GM19452 (cell line): Measurements from ENCODE around the gene S1PR1.

ENCODE experiments used
- ATAC-seq: cut with Tn5 transposase; IDR thresholded peaks from one replicate; pipeline ENCODE4 v1.9.1; 2021; ENCODE audit not compliant: unreplicated experiment

The S1PR1 gene

DNA sequence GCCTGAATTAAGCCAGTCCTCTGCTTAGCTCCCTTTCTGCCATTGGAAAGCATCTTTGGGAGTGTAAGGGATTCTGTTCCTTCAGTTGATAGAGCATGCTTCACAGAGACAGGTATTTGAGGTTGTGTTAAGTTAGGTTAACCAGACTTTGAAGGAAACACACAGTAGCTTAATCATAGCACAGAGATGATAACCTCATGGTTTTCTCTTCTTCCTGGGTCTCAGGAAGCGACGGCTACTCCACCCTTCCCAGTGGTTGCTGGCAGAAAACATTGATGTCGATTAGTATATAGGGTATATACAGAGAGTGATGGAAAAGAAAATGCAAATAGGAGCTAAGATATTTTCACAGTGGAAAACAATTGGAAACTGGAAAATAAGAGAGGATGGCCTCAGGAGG, 42.0 kb downstream of the S1PR1 start:
- no peak for ATAC-seq

DNA sequence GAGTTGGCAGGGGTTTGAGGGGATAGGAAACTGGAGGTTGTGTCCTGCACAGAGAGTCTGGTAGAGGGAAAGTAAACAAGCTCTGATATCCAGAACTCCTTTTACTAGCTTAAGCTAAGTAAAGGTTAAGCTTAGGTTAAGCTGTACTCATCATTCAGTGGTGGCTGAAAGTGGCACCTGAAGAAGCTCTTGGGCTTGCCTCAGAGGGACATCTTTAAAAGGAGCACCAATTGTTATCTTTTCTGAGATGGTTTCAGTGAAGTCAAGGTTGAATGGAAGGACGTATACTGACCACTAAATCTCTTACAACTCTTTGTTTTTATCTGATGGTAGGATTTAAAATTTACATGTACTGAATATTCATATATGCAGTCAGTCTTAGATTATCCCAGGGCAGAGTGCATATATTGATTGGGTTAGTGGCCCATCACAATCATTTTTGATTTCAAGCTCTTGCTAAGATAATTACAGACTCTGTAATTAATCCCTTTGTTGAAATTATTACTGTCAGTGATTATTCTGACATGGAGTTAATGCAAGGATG, 43.3 kb downstream of the S1PR1 start:
- no peak for ATAC-seq

DNA sequence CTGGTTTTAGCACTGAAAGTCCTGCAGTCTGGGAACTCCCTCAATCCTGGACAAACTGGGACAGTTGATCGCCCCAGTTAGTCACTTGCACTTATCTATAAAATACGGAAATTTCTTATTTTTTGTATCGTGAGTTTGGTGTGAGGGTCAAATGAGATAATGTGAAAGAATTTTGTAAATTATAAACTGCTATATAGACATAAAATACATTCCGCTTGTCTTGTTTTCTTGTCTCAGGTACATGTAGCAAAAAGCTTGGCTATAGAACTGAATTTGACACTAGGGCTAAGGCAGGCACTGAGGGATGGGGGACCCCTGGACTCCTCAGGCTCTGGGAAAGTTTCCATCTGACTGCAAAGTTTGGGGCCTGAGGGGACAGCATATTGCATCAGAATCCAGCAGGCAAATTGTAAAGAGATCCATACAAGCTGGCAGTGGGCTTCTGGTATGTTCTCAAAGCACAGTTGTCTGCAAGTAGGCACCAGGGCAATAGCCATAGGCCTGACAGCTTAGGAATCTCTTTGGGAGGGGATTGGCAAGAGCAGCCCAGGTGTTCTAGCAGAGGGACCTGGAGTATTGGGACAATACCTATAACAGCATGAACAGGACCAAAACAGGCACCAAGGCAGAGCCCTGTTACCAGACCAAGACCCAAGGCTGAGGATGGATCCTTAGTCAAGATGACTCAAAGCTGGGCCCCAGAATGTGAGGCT, 44.3 kb downstream of the S1PR1 start:
- no peak for ATAC-seq

DNA sequence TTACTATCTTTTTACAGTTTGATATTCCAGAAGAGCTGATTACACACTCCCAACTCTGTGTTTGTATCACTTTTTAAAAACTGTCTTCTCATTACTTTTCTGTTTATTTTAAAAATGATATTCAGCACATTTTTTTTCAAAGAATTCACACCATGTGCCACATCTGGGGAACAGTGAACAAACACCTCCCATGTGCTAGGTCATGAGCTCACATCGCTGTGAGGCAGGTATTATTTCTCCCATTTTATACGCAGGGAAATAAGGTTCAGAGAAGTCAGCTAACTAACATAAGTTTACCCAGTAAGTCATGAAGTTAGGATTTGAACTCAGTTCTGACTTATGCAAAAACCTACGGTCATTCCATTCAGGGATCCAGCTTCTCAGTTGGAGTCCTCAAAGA, 44.9 kb downstream of the S1PR1 start:
- no peak for ATAC-seq

DNA sequence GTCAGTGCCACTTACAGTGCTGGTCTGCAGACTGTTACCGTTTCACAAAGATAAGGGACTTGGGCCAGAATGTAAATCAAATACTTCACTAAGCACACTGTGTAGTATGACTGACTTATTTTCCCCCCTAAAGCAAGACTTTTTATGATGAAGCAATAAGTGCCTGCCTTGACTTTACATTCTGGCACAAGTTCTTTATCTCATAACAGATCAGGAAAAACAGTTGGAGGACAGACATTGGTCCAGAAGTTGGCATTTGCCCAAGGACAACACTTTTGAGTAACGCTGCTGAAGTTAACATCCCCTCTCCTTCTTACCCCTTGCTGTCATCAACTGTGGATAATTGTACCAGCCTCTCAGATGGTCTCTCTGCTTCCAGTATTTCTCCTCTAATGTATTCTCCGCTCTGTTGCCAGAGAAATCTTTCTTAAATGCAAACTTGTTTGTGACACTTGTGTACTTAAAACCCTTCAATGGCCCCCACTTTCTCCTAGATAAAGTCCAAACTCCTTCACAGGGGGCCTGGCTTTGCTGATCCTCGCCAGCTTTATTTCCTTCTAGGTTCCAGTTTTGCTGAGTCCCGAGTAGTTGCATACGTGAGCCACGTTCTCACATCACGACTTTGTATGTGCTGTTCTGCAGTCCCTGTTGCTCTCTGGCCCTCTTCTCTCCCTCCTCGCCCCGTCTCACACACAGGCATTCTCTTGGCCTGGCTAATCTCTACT, 45.7 kb downstream of the S1PR1 start:
- ATAC-seq = no peak

DNA sequence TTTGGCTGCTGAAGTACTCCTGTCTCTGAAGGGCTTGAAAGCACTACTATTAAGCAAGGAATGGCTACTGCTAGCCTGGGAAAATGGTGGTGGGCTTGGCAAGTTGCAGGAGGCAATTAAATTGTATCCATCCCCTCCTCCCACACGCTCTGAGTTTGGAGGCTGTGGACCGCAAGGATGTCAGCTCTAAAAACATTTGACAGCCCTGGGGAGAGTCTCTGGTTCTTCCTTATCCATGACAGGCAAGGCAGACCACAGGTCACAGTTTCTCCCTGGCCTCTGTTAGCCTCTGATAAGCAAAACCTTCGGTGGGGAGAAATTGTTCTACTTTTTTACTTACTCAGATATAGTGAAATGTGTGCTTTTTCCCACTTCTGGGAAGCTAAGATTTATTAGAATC, 46.6 kb downstream of the S1PR1 start:
- no peak for ATAC-seq

DNA sequence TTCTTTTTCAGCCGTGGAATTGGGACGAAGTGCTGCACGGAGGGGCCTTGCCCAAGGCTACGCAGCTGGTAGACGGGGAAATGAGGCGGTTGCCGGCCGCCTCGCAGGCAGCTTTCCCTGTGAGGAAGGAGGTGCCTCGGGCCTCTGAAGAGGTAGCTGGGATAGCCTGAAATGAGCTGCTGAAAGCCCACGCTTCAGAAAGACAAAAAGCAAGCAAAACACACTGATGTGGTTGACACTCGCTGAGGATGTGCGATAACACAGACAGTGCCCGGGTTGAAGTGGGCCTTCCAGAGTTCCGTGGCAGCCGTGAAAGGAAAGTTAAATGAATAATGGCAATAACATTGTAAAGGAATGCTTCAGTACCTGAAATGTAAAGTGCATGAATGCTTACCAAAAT, 47.2 kb downstream of the S1PR1 start:
- ATAC-seq = no peak

DNA sequence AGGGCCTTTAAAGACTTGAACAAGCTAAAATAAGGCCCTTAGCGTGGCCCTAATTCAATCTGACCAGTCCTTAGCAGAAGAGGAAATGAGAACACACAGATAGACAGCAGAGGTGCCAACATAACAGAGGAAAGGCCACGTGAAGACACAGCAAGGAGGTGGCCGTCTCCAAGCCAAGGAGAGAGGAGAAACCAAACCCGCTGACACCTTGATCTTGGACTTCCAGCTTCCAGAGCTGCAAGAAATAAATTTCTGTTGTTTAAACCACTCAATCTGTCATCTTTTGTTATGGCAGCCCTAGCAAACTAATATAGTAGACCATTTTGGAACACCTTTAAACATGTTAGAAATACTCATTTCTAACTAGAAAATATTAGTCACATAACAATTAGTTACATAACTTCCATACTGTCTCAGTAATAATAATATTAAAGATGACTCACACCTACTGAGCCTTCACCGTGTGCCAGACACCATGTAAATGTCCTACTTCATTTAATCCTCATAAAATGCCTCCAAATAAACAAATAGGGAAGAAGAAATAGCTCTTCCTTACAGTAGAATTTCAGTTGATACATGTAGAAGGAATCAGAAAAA, 47.9 kb downstream of the S1PR1 start:
- no peak for ATAC-seq

DNA sequence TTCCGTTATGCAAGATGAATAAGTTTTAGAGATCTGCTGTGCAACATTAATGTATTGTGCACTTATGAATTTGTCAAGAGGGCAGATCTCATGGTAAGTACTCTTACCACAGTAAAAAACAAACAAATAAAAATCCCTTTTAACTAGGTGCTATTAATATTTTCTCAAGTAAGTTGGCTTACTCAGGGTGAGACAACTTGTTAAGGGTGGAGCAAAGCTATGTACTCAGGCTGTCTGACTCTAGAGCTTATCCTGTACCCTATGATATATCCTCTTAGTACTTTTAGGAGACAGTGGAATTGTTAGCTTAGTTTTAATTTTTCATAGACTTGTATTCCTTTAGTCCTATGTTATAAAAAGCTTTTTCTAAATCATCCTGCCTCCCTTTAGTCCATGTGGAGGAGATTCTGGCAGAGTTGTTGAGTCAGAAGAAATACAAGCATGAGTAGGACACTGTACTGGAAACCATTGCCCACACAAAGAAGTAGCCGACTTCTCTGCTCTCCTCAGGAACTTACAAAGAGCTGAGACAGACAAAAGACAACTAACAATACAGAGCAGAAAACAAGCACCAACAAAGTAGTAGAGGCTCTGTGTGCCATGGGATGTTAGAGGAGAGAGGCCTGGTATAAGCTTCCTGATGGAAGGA, 49.2 kb downstream of the S1PR1 start:
- ATAC-seq = no peak

DNA sequence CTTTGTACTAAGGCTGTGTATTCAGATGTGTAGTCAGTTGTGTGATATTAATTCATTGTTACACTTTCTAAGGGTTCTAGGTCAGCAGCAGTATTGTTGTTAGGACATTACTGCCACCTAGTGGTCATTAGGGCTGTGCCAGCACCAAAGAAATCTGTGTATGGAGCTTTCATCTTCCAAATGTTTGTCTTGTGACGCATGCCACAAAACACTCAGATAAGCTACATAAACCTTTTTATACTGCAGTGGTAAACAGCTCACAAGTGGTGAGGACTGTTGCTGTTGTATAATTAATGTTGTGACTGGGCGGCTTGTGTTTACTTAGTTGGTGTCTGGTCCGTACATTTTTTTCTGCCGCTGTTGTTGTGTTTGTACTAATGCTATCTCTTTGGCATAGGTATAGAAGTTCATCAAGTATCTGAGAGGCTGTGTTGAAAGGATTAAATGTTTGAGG, 51.7 kb downstream of the S1PR1 start:
- ATAC-seq = peak; percentile 60

DNA sequence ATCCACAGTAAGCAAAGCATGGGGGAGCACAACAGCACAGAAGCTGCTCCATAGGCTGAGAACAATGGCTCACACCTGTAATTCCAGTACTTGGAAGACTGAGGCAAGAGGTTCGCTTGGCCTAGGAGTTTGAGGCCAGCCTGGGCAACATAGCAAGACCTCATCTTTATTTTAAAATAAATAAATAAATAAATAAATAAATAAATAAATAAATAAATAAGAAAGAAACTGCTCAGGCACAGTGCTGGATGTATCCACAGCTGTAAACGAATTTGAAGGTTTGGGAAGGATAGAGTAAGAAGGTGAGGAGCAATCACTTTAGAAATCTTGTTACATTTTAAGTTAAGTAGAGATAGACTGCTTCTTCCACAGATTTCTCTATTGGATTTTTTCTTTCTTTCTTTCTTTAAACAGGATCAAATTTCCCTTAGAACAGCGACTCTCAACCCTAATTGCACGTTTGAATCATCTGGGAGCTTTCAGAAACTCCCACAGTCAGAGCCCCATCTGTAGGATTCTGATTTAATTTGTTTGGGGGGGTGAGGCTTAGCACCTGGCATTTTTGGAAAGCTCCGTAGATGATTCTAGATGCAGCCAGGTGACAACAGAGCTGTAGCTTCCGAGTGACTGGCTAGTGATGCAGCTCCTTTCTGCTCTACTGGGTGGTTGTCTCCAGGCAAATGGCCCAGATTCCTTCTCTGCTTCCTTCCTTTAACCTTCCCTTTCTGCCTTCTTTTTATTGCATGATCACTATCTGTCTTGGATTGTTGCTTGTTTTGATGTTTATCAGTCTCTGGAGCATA, 53.5 kb downstream of the S1PR1 start:
- ATAC-seq = no peak
